T follicular helper cell (primary cell): ENCODE data around the gene PAN3.

ENCODE experiments used
- DNase-seq: peaks from one replicate; pipeline ENCODE4 v3.0.0-alpha.2; 2020; ENCODE audit warnings: low read depth

PAN3 gene

GRCh38 chr13:28219408-28220099 lies 81.2 kb downstream of the PAN3 start:
- no peak for DNase-seq

- no peak for DNase-seq
These were observed 81.8 kb downstream of the PAN3 start for GRCh38 chr13:28220166-28220565.

- DNase-seq, result no peak
These were observed 91.4 kb downstream of the PAN3 start for GRCh38 chr13:28229522-28230411.

- DNase-seq, result no peak
These were observed 93.3 kb downstream of the PAN3 start for GRCh38 chr13:28231642-28232041.

GRCh38 chr13:28237944-28238343 lies 99.6 kb downstream of the PAN3 start:
- DNase-seq, result no peak

GRCh38 chr13:28239374-28239773 lies 101.0 kb downstream of the PAN3 start:
- no peak for DNase-seq

- no peak for DNase-seq
These were observed 107.1 kb downstream of the PAN3 start for GRCh38 chr13:28245465-28245864.

GRCh38 chr13:28246891-28247290 lies 108.5 kb downstream of the PAN3 start:
- no peak for DNase-seq

- no peak for DNase-seq
These were observed 109.7 kb downstream of the PAN3 start for GRCh38 chr13:28248080-28248479.

GRCh38 chr13:28250542-28250941 lies 112.2 kb downstream of the PAN3 start:
- no peak for DNase-seq

- no peak for DNase-seq
These were observed 113.1 kb downstream of the PAN3 start for GRCh38 chr13:28251466-28251865.

- no peak for DNase-seq
These were observed 114.2 kb downstream of the PAN3 start for GRCh38 chr13:28252547-28252946.

- DNase-seq, result no peak
These were observed 119.0 kb downstream of the PAN3 start for GRCh38 chr13:28257305-28257704.

- no peak for DNase-seq
These were observed 120.1 kb downstream of the PAN3 start for GRCh38 chr13:28258417-28258816.

GRCh38 chr13:28267497-28267896 lies 129.2 kb downstream of the PAN3 start:
- no peak for DNase-seq

- no peak for DNase-seq
These were observed 130.5 kb downstream of the PAN3 start for GRCh38 chr13:28268800-28269223.

- DNase-seq, result no peak
These were observed 132.9 kb downstream of the PAN3 start for GRCh38 chr13:28271056-28271840.

- DNase-seq, result no peak
These were observed 135.6 kb downstream of the PAN3 start for GRCh38 chr13:28273919-28274318.

GRCh38 chr13:28282451-28282850 lies 144.1 kb downstream of the PAN3 start:
- DNase-seq, result no peak

GRCh38 chr13:28283600-28283999 lies 145.3 kb downstream of the PAN3 start:
- no peak for DNase-seq

- DNase-seq, result no peak
These were observed 147.9 kb downstream of the PAN3 start for GRCh38 chr13:28286263-28286662.

- no peak for DNase-seq
These were observed 159.0 kb downstream of the PAN3 start for GRCh38 chr13:28297341-28297740.
